HEK293 (cell line): ENCODE data around the gene C2.

Source experiments
- GLI4 ChIP-seq: fragments of 450-650 bp; formaldehyde crosslinking; IDR thresholded peaks from 2 replicates; pipeline ENCODE4 v1.5.1; 2016; ENCODE audit warnings: missing biosample characterization, missing genetic modification characterization
- GLIS1 ChIP-seq: fragments of 450-650 bp; formaldehyde crosslinking; IDR thresholded peaks from 2 replicates; pipeline ENCODE4 v1.5.1; 2016; ENCODE audit warnings: missing biosample characterization, missing genetic modification characterization
- GLIS2 ChIP-seq: fragments of 450-650 bp; formaldehyde crosslinking; IDR thresholded peaks from 2 replicates; pipeline ENCODE4 v1.5.1; 2016; ENCODE audit warnings: missing biosample characterization, missing genetic modification characterization
- HOXA7 ChIP-seq: sonication (generic); formaldehyde crosslinking; IDR thresholded peaks from 2 replicates; pipeline ENCODE4 v1.8.1; 2022; ENCODE audit warnings: missing genetic modification reagents, borderline replicate concordance
- IKZF3 ChIP-seq: fragments of 450-650 bp; IDR thresholded peaks from 2 replicates; pipeline ENCODE4 v1.5.0; 2018; ENCODE audit warnings: missing biosample characterization, mild to moderate bottlenecking, missing genetic modification characterization, moderate library complexity
- KLF16 ChIP-seq: fragments of 450-650 bp; formaldehyde crosslinking; IDR thresholded peaks from 2 replicates; pipeline ENCODE4 v1.5.1; 2017; ENCODE audit warnings: missing biosample characterization, missing genetic modification characterization
- KLF7 ChIP-seq: fragments of 450-650 bp; formaldehyde crosslinking; IDR thresholded peaks from 2 replicates; pipeline ENCODE4 v1.5.1; 2016; ENCODE audit warnings: missing biosample characterization, missing genetic modification characterization, borderline replicate concordance
- KLF8 ChIP-seq: fragments of 450-650 bp; formaldehyde crosslinking; IDR thresholded peaks from 2 replicates; pipeline ENCODE4 v1.5.1; 2016; ENCODE audit warnings: missing biosample characterization, missing genetic modification characterization
- OVOL3 ChIP-seq: fragments of 450-650 bp; formaldehyde crosslinking; IDR thresholded peaks from 2 replicates; pipeline ENCODE4 v1.5.1; 2016; ENCODE audit warnings: missing biosample characterization, missing genetic modification characterization
- REPIN1 ChIP-seq: fragments of 450-650 bp; formaldehyde crosslinking; IDR thresholded peaks from 2 replicates; pipeline ENCODE4 v1.5.1; 2017; ENCODE audit warnings: missing biosample characterization, missing genetic modification characterization, low read depth
- SP2 ChIP-seq: fragments of 450-650 bp; formaldehyde crosslinking; IDR thresholded peaks from 2 replicates; pipeline ENCODE4 v1.5.1; 2016; ENCODE audit warnings: missing biosample characterization, missing genetic modification characterization
- YY1 ChIP-seq: fragments of 450-650 bp; formaldehyde crosslinking; IDR thresholded peaks from 2 replicates; pipeline ENCODE4 v1.5.1; 2018; ENCODE audit warnings: missing biosample characterization, missing genetic modification characterization
- YY2 ChIP-seq: fragments of 450-650 bp; formaldehyde crosslinking; IDR thresholded peaks from 2 replicates; pipeline ENCODE4 v1.5.1; 2016; ENCODE audit warnings: missing biosample characterization, missing genetic modification characterization
- ZBTB20 ChIP-seq: fragments of 450-650 bp; formaldehyde crosslinking; IDR thresholded peaks from 2 replicates; pipeline ENCODE4 v1.5.1; 2016; ENCODE audit warnings: missing biosample characterization, missing genetic modification characterization
- ZFHX2 ChIP-seq: fragments of 450-650 bp; formaldehyde crosslinking; conservative IDR thresholded peaks from 2 replicates; pipeline ENCODE4 v1.5.1; 2016; ENCODE audit warnings: missing biosample characterization, missing genetic modification characterization
- ZNF184 ChIP-seq: fragments of 450-650 bp; IDR thresholded peaks from 2 replicates; pipeline ENCODE4 v1.5.1; 2018; ENCODE audit warnings: missing biosample characterization, mild to moderate bottlenecking, missing genetic modification characterization
- ZNF239 ChIP-seq: fragments of 450-650 bp; formaldehyde crosslinking; IDR thresholded peaks from 2 replicates; pipeline ENCODE4 v1.5.1; 2016; ENCODE audit warnings: missing biosample characterization, missing genetic modification characterization
- ZNF521 ChIP-seq: fragments of 450-650 bp; formaldehyde crosslinking; IDR thresholded peaks from 2 replicates; pipeline ENCODE4 v1.5.1; 2017; ENCODE audit warnings: missing biosample characterization, mild to moderate bottlenecking, missing genetic modification characterization
- ZNF571 ChIP-seq: fragments of 450-650 bp; formaldehyde crosslinking; IDR thresholded peaks from 2 replicates; pipeline ENCODE4 v1.5.0; 2017; ENCODE audit warnings: missing biosample characterization, missing genetic modification characterization
- ZNF610 ChIP-seq: fragments of 450-650 bp; formaldehyde crosslinking; IDR thresholded peaks from 2 replicates; pipeline ENCODE4 v1.5.1; 2016; ENCODE audit warnings: missing biosample characterization, missing genetic modification characterization, borderline replicate concordance
- ZNF654 ChIP-seq: fragments of 450-650 bp; formaldehyde crosslinking; IDR thresholded peaks from 2 replicates; pipeline ENCODE4 v1.5.1; 2016; ENCODE audit warnings: low read depth, missing biosample characterization, missing genetic modification characterization
- ZNF660 ChIP-seq: fragments of 450-650 bp; IDR thresholded peaks from 2 replicates; pipeline ENCODE4 v1.5.1; 2018; ENCODE audit warnings: missing biosample characterization, mild to moderate bottlenecking, missing genetic modification characterization
- ZNF664 ChIP-seq: fragments of 450-650 bp; formaldehyde crosslinking; IDR thresholded peaks from 2 replicates; pipeline ENCODE4 v1.5.1; 2016; ENCODE audit warnings: missing biosample characterization, missing genetic modification characterization
- ZNF776 ChIP-seq: fragments of 450-650 bp; formaldehyde crosslinking; IDR thresholded peaks from 2 replicates; pipeline ENCODE4 v1.5.0; 2017; ENCODE audit warnings: missing biosample characterization, missing genetic modification characterization, borderline replicate concordance
- ZNF777 ChIP-seq: fragments of 450-650 bp; formaldehyde crosslinking; IDR thresholded peaks from 2 replicates; pipeline ENCODE4 v1.5.1; 2017; ENCODE audit warnings: missing biosample characterization, missing genetic modification characterization, borderline replicate concordance
- ZNF837 ChIP-seq: fragments of 450-650 bp; formaldehyde crosslinking; IDR thresholded peaks from 2 replicates; pipeline ENCODE4 v1.5.1; 2016; ENCODE audit warnings: missing biosample characterization, missing genetic modification characterization
- ZNF843 ChIP-seq: fragments of 450-650 bp; formaldehyde crosslinking; IDR thresholded peaks from 2 replicates; pipeline ENCODE4 v1.5.1; 2016; ENCODE audit warnings: missing biosample characterization, missing genetic modification characterization
- TF ChIP-seq, protein P1 (sequence below): fragments of 450-650 bp; formaldehyde crosslinking; IDR thresholded peaks from 2 replicates; pipeline ENCODE4 v1.5.0; 2017; ENCODE audit warnings: missing biosample characterization, missing genetic modification characterization, borderline replicate concordance
- TF ChIP-seq, protein P2 (sequence below): fragments of 450-650 bp; formaldehyde crosslinking; IDR thresholded peaks from 2 replicates; pipeline ENCODE4 v1.5.1; 2016; ENCODE audit warnings: missing biosample characterization, missing genetic modification characterization
- TF ChIP-seq, protein P3 (sequence below): fragments of 450-650 bp; formaldehyde crosslinking; IDR thresholded peaks from 2 replicates; pipeline ENCODE4 v1.5.1; 2016; ENCODE audit warnings: missing biosample characterization, missing genetic modification characterization
- TF ChIP-seq, protein P4 (sequence below): fragments of 450-650 bp; formaldehyde crosslinking; IDR thresholded peaks from 2 replicates; pipeline ENCODE4 v1.5.1; 2016; ENCODE audit warnings: missing biosample characterization, missing genetic modification characterization, low read depth
- TF ChIP-seq, protein P5 (sequence below): fragments of 450-650 bp; formaldehyde crosslinking; IDR thresholded peaks from 2 replicates; pipeline ENCODE4 v1.5.1; 2017; ENCODE audit warnings: missing biosample characterization, missing genetic modification characterization

Gene C2

DNA sequence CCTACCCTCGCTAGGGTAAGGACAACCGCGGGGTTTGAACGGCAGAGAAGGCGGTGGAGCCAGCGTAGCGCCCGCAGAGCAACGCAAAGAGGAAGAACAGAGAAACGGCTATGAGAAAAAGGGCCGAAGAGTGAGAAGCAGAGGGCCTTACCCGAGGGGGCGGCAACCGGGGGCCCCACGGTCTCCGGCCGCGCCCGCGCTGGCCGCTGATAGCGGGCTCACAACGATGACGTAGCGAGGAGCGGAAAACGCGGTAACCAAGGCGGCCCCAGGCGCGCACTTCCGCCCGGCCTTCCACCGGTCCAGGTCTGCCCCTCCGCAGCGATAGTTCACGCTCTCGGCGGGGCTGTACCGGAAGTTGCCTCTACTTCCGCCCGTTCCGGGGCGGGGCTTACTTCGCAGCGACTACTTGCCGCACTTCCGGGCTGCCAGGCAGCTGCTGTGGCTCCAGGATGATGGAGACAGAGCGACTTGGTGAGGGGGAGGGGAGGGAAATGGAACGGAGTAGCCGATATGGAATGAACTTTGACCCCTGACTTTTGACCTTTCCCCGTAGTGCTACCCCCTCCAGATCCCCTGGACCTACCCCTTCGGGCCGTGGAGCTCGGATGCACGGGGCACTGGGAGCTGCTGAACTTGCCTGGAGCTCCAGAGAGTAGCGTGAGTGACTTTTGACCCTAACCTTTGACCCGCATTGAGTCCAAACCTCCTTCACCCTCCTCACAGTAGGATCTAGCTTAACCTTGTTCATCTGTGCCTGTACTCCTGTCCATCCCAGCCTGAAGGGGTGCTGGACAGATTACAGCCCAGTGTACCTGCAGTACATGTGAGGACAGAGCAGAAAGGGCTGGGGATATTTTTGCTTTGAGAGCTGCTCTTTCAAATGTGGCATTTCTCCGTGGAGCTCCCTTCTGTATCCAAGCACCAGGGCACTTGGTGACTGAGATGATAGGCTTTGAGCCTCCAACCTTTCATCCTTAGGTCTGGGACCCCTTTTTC, 31.5 kb downstream of the C2 start, which contains the start of the genes NELFE and SKIC2 (continued):
- no peak for TF ChIP-seq ZNF521 (tag by site-specific recombination)
- peak; percentile 76 for TF ChIP-seq ZNF660 (tag by site-specific recombination)
- TF ChIP-seq, protein P1, sequence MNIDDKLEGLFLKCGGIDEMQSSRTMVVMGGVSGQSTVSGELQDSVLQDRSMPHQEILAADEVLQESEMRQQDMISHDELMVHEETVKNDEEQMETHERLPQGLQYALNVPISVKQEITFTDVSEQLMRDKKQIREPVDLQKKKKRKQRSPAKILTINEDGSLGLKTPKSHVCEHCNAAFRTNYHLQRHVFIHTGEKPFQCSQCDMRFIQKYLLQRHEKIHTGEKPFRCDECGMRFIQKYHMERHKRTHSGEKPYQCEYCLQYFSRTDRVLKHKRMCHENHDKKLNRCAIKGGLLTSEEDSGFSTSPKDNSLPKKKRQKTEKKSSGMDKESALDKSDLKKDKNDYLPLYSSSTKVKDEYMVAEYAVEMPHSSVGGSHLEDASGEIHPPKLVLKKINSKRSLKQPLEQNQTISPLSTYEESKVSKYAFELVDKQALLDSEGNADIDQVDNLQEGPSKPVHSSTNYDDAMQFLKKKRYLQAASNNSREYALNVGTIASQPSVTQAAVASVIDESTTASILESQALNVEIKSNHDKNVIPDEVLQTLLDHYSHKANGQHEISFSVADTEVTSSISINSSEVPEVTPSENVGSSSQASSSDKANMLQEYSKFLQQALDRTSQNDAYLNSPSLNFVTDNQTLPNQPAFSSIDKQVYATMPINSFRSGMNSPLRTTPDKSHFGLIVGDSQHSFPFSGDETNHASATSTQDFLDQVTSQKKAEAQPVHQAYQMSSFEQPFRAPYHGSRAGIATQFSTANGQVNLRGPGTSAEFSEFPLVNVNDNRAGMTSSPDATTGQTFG, result no peak
- peak; percentile 34; the same call in 1 of the 2 replicates for TF ChIP-seq GLIS1
- 0 out of 2 replicates have a peak, but pooled peaks have one; percentile 29 for TF ChIP-seq ZNF843
- peak; percentile 94 for TF ChIP-seq GLIS2 (tag by site-specific recombination)
- TF ChIP-seq KLF7, result peak; percentile 80
- TF ChIP-seq HOXA7 (CRISPR knock-in tag), result no peak
- TF ChIP-seq, protein P2, sequence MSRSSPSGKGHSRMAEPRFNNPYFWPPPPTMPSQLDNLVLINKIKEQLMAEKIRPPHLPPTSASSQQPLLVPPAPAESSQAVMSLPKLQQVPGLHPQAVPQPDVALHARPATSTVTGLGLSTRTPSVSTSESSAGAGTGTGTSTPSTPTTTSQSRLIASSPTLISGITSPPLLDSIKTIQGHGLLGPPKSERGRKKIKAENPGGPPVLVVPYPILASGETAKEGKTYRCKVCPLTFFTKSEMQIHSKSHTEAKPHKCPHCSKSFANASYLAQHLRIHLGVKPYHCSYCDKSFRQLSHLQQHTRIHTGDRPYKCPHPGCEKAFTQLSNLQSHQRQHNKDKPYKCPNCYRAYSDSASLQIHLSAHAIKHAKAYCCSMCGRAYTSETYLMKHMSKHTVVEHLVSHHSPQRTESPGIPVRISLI (tag by site-specific recombination), result no peak
- no peak for TF ChIP-seq ZNF239 (tag by site-specific recombination)
- peak; percentile 96 for TF ChIP-seq OVOL3 (tag by site-specific recombination)
- peak; percentile 88 for TF ChIP-seq ZBTB20 (tag by site-specific recombination)
- peak; percentile 79 for TF ChIP-seq KLF16
- TF ChIP-seq ZNF664 (tag by site-specific recombination), result no peak
- TF ChIP-seq ZNF837 (tag by site-specific recombination), result no peak
- no peak for TF ChIP-seq ZNF184
- TF ChIP-seq ZNF654 (tag by site-specific recombination), result no peak
- peak; percentile 32; the same call in 1 of the 2 replicates for TF ChIP-seq ZNF610
- TF ChIP-seq SP2 (tag by site-specific recombination), result peak; percentile 100
- peak; percentile 92 for TF ChIP-seq KLF8 (tag by site-specific recombination)
- peak; percentile 31; the same call in 1 of the 2 replicates for TF ChIP-seq ZFHX2 (tag by site-specific recombination)
- TF ChIP-seq IKZF3 (tag by site-specific recombination), result 0 out of 2 replicates have a peak, but pooled peaks have one; percentile 57
- no peak for TF ChIP-seq ZNF571 (tag by site-specific recombination)
- TF ChIP-seq YY2 (tag by site-specific recombination), result peak; percentile 45; the same call in 1 of the 2 replicates
- TF ChIP-seq ZNF777 (tag by site-specific recombination), result peak; percentile 26; the same call in 1 of the 2 replicates
- TF ChIP-seq REPIN1 (tag by site-specific recombination), result no peak
- TF ChIP-seq, protein P3, sequence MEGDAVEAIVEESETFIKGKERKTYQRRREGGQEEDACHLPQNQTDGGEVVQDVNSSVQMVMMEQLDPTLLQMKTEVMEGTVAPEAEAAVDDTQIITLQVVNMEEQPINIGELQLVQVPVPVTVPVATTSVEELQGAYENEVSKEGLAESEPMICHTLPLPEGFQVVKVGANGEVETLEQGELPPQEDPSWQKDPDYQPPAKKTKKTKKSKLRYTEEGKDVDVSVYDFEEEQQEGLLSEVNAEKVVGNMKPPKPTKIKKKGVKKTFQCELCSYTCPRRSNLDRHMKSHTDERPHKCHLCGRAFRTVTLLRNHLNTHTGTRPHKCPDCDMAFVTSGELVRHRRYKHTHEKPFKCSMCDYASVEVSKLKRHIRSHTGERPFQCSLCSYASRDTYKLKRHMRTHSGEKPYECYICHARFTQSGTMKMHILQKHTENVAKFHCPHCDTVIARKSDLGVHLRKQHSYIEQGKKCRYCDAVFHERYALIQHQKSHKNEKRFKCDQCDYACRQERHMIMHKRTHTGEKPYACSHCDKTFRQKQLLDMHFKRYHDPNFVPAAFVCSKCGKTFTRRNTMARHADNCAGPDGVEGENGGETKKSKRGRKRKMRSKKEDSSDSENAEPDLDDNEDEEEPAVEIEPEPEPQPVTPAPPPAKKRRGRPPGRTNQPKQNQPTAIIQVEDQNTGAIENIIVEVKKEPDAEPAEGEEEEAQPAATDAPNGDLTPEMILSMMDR (tag by site-specific recombination), result no peak
- TF ChIP-seq, protein P4, sequence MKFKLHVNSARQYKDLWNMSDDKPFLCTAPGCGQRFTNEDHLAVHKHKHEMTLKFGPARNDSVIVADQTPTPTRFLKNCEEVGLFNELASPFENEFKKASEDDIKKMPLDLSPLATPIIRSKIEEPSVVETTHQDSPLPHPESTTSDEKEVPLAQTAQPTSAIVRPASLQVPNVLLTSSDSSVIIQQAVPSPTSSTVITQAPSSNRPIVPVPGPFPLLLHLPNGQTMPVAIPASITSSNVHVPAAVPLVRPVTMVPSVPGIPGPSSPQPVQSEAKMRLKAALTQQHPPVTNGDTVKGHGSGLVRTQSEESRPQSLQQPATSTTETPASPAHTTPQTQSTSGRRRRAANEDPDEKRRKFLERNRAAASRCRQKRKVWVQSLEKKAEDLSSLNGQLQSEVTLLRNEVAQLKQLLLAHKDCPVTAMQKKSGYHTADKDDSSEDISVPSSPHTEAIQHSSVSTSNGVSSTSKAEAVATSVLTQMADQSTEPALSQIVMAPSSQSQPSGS (tag by site-specific recombination), result peak; percentile 96
- peak; percentile 44 for TF ChIP-seq YY1 (tag by site-specific recombination)
- TF ChIP-seq GLI4, result no peak
- TF ChIP-seq, protein P5, sequence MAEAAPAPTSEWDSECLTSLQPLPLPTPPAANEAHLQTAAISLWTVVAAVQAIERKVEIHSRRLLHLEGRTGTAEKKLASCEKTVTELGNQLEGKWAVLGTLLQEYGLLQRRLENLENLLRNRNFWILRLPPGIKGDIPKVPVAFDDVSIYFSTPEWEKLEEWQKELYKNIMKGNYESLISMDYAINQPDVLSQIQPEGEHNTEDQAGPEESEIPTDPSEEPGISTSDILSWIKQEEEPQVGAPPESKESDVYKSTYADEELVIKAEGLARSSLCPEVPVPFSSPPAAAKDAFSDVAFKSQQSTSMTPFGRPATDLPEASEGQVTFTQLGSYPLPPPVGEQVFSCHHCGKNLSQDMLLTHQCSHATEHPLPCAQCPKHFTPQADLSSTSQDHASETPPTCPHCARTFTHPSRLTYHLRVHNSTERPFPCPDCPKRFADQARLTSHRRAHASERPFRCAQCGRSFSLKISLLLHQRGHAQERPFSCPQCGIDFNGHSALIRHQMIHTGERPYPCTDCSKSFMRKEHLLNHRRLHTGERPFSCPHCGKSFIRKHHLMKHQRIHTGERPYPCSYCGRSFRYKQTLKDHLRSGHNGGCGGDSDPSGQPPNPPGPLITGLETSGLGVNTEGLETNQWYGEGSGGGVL (tag by site-specific recombination), result peak; percentile 60; the same call in 1 of the 2 replicates
- no peak for TF ChIP-seq ZNF776
